Adrenal gland (tissue), 12 donors: Measurements from ENCODE around the gene TRIM40. TPM values are rescaled to one million over a fixed set of nuclear protein-coding genes. Genes with fewer than 3 reads are reported as not detected.
A peak's percentile ranks its signal among the peaks of the same experiment; 100 is the strongest.
"Not testable (repeated sequence)": the region's sequence is repeated elsewhere in the genome, so short reads cannot be mapped to it uniquely, and the experiment has no call there.

Source experiments
- DNase-seq, 7 donors: peaks; one replicate each; pipeline ENCODE4 v3.0.0-alpha.2; 2019 to 2020
- H3K27ac ChIP-seq, 5 donors: fragments of 200-600 bp; sonication (generic) in 4 of 5; 1 replicate in 3 of 5; 2 replicates in 2 of 5; pipeline versions ENCODE4 v1.5.1 to v1.8.0; 2016 to 2020; ENCODE audit warnings: mild to moderate bottlenecking in 1 of 5
- H3K27me3 ChIP-seq: fragments of 200-600 bp; 2 replicates; pipeline ENCODE4 v1.8.0; 2021
- H3K36me3 ChIP-seq, 2 donors: fragments of 200-600 bp; replicated peaks in 1 of 2; 1 replicate in 1 of 2; 2 replicates in 1 of 2; pipeline versions ENCODE4 v1.5.1 to v1.8.0; 2018 to 2022
- H3K4me1 ChIP-seq, 2 donors: fragments of 200-600 bp; replicated peaks in 1 of 2; 1 replicate in 1 of 2; 2 replicates in 1 of 2; pipeline versions ENCODE4 v1.5.1 to v1.8.0; 2018 to 2021
- H3K4me3 ChIP-seq, 4 donors: fragments of 200-600 bp; sonication (generic) in 3 of 4; one replicate each; pipeline ENCODE4 v1.5.1; 2016 to 2018
- H3K9me3 ChIP-seq, 3 donors: fragments of 200-600 bp; sonication (generic) in 1 of 3; replicated peaks in 1 of 3; 1 replicate in 2 of 3; 2 replicates in 1 of 3; pipeline versions ENCODE4 v1.5.1 to v1.8.0; 2016 to 2021
- POLR2A ChIP-seq, 2 donors: fragments of 450-650 bp; IDR thresholded peaks; one replicate each; pipeline ENCODE4 v1.6.1; 2017; ENCODE audit warnings: antibody characterized with exemption in 2 of 2, mild to moderate bottlenecking in 2 of 2, moderate library complexity in 1 of 2
- WGBS, 4 donors: extraction: QIAGEN DNeasy Blood & Tissue Kit in 2 of 4; methylation state at CpG; one replicate each; pipeline versions ENCODE4 v1.1.5 to v1.1.7; 2013 to 2017; 5-methylcytosine and 5-hydroxymethylcytosine counted together
- intact Hi-C, 2 donors: fragments of 100-400 bp; cut with DNase I; formaldehyde crosslinking; loops; one replicate each; pipeline versions ENCODE4 v1.14.1 to v1.15.0; 2022 to 2023
- polyA plus RNA-seq, 3 donors: library from polyadenylated mRNA; stranded (reverse); fragments of 200-250 nt in 2 of 3; fragments of 350-450 nt in 1 of 3; fragmentation: Illumina TruSeq in 1 of 3; extraction: RNeasy Lipid Tissue Mini Kit (QIAGEN cat#74804) in 1 of 3; gene quantifications; one replicate each; pipeline ENCODE4 v1.2.3, GENCODE V29; 2013 to 2014
- total RNA-seq, 9 donors: library from RNA; depleted of rRNA in 4 of 9; stranded (reverse); fragments of >200 nt in 4 of 9; fragments of 120-200 nt in 1 of 9; fragmentation: NEBNext Ultra II Directional in 1 of 9; extraction: Animal tissue kit (Norgen Biotek cat#: 25700) in 1 of 9; gene quantifications; one replicate each; pipeline versions ENCODE4 v1.1.0 to v1.2.4, GENCODE V29; 2013 to 2023
- TF ChIP-seq, protein P1 (sequence below), 6 experiments: fragments of 450-650 bp in 4 of 6; fragments of 200-600 bp in 2 of 6; sonication (generic) in 1 of 6; IDR thresholded peaks; 1 replicate in 5 of 6; 2 replicates in 1 of 6; pipeline versions ENCODE4 v1.5.1 to v1.8.0; 2016 to 2021; ENCODE audit warnings: antibody characterized with exemption in 6 of 6, mild to moderate bottlenecking in 2 of 6, moderate library complexity in 1 of 6
- donor health status: healthy with polysubstance abuse.
- donor health status: Bipolar disorder and iron deficiency.
- donor health status: DM: yes; HTN: yes; CAD: no.
- donor health status: DM: no; HTN: no; CAD: no.
- donor health status: DM: no; HTN: no; CAD: no.
- donor health status: DM: yes; HTN: yes; CAD: no.

The TRIM40 gene
- total and polyA plus RNA-seq, 12 donors, result 0.11 to 0.16 TPM; not detected in 10

DNA sequence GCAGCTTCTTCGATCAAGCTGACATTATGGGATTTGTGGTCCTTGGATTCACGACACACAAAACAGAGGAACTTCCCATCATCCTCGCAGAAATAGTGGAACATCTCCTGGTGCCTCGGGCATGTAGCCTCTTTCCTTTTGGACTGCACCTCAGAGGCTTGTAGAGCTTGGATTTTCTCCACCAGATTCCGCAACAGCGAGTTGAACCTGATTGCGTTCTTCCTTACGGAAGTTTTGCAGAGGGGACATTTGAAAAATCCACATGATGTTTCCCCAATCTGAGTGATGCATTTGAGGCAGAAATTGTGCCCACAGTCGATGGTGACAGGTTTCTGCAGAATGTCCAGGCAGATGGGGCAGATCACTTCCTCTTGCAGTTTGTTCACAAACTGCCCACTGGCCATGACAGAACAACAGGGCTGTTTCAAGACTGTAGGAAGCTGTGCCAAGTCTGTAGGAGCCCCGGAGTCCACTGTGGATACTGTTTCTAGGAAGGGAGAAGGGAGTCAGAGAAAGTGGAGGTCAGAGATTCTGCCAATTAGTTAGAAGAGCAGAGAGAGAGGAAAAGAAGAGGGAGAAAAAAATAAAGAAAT is 23.4 kb upstream of the TRIM40 start:
- TF ChIP-seq, protein P1, sequence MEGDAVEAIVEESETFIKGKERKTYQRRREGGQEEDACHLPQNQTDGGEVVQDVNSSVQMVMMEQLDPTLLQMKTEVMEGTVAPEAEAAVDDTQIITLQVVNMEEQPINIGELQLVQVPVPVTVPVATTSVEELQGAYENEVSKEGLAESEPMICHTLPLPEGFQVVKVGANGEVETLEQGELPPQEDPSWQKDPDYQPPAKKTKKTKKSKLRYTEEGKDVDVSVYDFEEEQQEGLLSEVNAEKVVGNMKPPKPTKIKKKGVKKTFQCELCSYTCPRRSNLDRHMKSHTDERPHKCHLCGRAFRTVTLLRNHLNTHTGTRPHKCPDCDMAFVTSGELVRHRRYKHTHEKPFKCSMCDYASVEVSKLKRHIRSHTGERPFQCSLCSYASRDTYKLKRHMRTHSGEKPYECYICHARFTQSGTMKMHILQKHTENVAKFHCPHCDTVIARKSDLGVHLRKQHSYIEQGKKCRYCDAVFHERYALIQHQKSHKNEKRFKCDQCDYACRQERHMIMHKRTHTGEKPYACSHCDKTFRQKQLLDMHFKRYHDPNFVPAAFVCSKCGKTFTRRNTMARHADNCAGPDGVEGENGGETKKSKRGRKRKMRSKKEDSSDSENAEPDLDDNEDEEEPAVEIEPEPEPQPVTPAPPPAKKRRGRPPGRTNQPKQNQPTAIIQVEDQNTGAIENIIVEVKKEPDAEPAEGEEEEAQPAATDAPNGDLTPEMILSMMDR (IDR thresholded peaks at IDR 0.05), result no peak
- TF ChIP-seq POLR2A (IDR thresholded peaks at IDR 0.05), result no peak

DNA sequence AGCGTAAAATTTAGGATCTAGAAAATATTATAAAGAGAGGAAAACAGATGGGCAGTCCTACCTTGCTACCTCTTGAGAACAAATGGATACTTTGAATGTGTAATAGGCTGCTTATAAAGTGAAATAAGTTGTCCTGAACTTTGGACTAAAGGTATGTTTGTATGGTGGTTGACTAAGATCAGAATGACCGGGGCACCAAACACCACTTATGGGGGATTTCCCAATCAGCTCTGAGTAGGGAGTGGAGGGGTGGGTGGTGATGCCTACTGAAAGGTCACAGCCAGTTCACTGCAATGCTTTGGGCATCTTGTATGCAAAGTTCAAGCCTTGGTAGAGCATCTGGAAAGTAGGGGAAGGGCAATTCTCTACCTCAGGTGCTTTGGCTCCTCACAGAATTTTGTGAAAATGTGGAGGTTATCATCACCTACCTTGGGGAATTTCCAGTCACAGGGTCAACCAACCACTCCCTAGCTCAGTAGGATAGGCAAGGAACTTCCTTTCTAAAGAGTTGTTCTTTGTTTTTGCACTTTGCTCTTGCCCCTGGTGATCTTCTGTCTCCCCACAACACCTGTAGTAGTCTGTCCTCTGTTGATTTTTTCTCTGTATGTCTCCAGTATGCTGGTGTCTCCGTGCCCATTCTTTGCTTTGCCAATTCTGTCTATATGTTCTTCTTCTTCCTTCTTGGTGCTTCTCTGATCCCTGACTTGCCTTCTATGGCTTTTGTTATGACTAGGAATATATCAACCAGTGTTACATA is 22.8 kb upstream of the TRIM40 start, which contains the start of gene TRIM31:
TRIM31 (minus strand) TSS at position 88 of the 757 bp plus-strand sequence. CDS start 285 bp downstream, outside the sequence.
- no peaks in the 10 kb centered on the region for H3K4me1 ChIP-seq
- H3K4me3 ChIP-seq, result no peak within 1 kb of the TSS
- H3K9me3 ChIP-seq, result no peaks in the 10 kb centered on the region
- TF ChIP-seq, protein P1 (IDR thresholded peaks at IDR 0.05), result no peak
- no peak for TF ChIP-seq POLR2A (IDR thresholded peaks at IDR 0.05)
- no peak for DNase-seq
- H3K36me3 ChIP-seq, result no peaks in the 10 kb centered on the region
- intact Hi-C loops, result no loop called here
- H3K27me3 ChIP-seq, result peaks cover 44% of the 10 kb centered on the region
- no peak within 1 kb of the TSS for H3K27ac ChIP-seq
- 66 to 83% (median 75%) methylated on average over 3 of the region's 3 CpGs for WGBS, 4 donors

More for the DNA sequence above, 23.4 kb upstream of the TRIM40 start:
- H3K4me1 ChIP-seq, result no peaks in the 10 kb centered on the region
- H3K4me3 ChIP-seq, result no peak overlapping the region
- intact Hi-C loops, result no loop called here
- no peaks in the 10 kb centered on the region for H3K36me3 ChIP-seq
- WGBS, 4 donors, result 64 to 78% (median 72%) methylated on average over 10 of the region's 10 CpGs
- DNase-seq, result no peak
- H3K27ac ChIP-seq, result no peak overlapping the region
- H3K27me3 ChIP-seq, result peaks cover 44% of the 10 kb centered on the region
- no peaks in the 10 kb centered on the region for H3K9me3 ChIP-seq

DNA sequence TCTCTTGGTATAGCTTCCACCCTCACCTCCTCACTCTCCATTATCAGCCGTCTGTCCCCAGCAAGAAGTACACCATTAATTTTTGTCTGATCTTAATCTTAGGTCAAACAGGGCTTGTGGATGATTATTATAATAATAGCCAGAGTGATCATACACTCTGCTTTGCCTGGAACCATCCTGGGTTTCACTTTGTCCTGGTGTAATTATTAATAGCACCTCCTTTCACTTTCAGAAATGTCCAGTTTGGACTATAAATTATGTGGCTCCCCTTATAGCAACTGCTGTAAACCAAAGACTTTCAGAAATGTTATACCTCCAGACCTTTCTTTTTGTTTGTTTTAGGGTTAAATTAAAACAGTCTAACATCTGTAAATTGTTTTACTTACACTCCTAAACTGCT is 22.1 kb upstream of the TRIM40 start:
- Histone ChIP-seq H3K27me3 (peaks cover 44% of the 10 kb centered on the region), H3K36me3 (no peaks in the 10 kb centered on the region), H3K4me1 (no peaks in the 10 kb centered on the region), H3K27ac (no peak overlapping the region), H3K9me3 (no peaks in the 10 kb centered on the region), H3K4me3 (no peak overlapping the region)
- 29 to 53% (median 48%) methylated on average over 1 of the region's 1 CpG for WGBS, 4 donors
- DNase-seq, result no peak
- TF ChIP-seq POLR2A (IDR thresholded peaks at IDR 0.05), result no peak
- TF ChIP-seq, protein P1 (IDR thresholded peaks at IDR 0.05), result no peak
- intact Hi-C loops, result no loop called here

DNA sequence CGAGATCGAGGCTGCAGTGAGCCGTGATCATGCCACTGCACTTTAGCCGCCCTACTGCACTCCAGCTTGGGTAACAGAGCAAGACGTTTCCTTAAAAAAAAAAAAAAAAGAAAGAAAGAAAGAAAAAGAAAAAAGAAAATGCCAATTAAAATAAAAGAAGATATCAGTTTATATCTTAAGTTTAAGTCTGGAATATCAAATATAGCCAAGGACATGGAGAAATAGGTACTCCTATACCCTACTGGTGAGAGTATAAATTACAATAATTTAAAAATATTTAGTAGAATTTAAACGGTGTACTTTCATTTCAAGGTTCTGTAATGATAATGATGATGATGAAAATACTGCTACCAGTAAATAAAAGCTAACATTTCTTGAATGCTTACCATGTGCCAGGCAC is 19.2 kb upstream of the TRIM40 start:
- no peak overlapping the region for H3K4me3 ChIP-seq
- no peaks in the 10 kb centered on the region for H3K9me3 ChIP-seq
- intact Hi-C loops, result no loop called here
- H3K27ac ChIP-seq, result no peak overlapping the region
- no peaks in the 10 kb centered on the region for H3K4me1 ChIP-seq
- no peaks in the 10 kb centered on the region for H3K36me3 ChIP-seq
- WGBS, 4 donors, result 59 to 74% (median 70%) methylated on average over 6 of the region's 6 CpGs
- TF ChIP-seq, protein P1 (IDR thresholded peaks at IDR 0.05), result peak in 1 of 6 experiments; percentile 12
- no peak for TF ChIP-seq POLR2A (IDR thresholded peaks at IDR 0.05)
- H3K27me3 ChIP-seq, result peaks cover 28% of the 10 kb centered on the region
- DNase-seq, result no peak

DNA sequence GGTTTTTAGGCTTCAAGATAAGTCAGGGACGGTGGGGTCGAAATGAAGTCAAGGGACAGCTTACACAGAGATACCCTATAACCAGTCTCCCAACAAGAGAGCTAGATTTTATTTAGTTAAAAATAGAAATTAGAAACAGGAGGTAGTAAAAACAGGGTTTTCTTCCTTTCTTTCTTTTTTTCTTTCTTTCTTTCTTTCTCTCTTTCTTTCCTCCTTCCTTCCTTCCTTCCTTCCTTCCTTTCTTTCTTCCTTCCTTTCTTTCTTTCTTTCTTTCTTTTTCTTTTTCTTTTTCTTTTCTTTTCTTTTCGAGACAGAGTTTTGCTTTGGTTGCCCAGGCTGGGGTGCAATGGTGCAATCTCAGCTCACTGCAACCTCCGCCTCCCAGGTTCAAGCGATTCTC is 17.2 kb upstream of the TRIM40 start:
- H3K27ac ChIP-seq, intact Hi-C loops, H3K36me3 ChIP-seq, H3K4me3 ChIP-seq, H3K4me1 ChIP-seq, DNase-seq, H3K9me3 ChIP-seq: not testable (repeated sequence)
- WGBS, 4 donors, result 90 to 94% (median 90%) methylated on average over 5 of the region's 5 CpGs
- H3K27me3 ChIP-seq, result peaks cover 18% of the 10 kb centered on the region
